Central memory CD8-positive, alpha-beta T cell (primary cell): Measurements from ENCODE around the gene MAB21L1.

ENCODE experiments used
- ATAC-seq: fragments of 150-1000 bp; cut with Tn5 transposase; replicated peaks from 2 replicates; pipeline ENCODE4 v1.10.0; 2022; ENCODE audit warnings: mild to moderate bottlenecking, moderate FRiP score, moderate number of reproducible peaks; ENCODE audit not compliant: poor library complexity, severe bottlenecking; ENCODE audit errors: extremely low read depth
- DNase-seq, 2 donors: peaks; one replicate each; pipeline ENCODE4 v3.0.0; 2021; ENCODE audit warnings: low spot score in 2 of 2
- H3K27ac Mint-ChIP-seq: one replicate; pipeline ENCODE4 v1.8.0; 2022; ENCODE audit warnings: low read depth, mild to moderate bottlenecking, moderate library complexity, mixed read lengths
- H3K27me3 Mint-ChIP-seq: one replicate; pipeline ENCODE4 v1.8.0; 2022; ENCODE audit warnings: mixed read lengths
- H3K36me3 Mint-ChIP-seq: one replicate; pipeline ENCODE4 v1.8.0; 2022; ENCODE audit warnings: mild to moderate bottlenecking, moderate library complexity, mixed read lengths; ENCODE audit not compliant: insufficient read depth
- H3K4me1 Mint-ChIP-seq: one replicate; pipeline ENCODE4 v1.8.0; 2022; ENCODE audit warnings: mixed read lengths
- H3K4me3 Mint-ChIP-seq: one replicate; pipeline ENCODE4 v1.8.0; 2022; ENCODE audit warnings: mild to moderate bottlenecking, moderate library complexity, mixed read lengths
- H3K9me3 Mint-ChIP-seq: one replicate; pipeline ENCODE4 v1.8.0; 2022; ENCODE audit warnings: mixed read lengths

Gene MAB21L1

DNA sequence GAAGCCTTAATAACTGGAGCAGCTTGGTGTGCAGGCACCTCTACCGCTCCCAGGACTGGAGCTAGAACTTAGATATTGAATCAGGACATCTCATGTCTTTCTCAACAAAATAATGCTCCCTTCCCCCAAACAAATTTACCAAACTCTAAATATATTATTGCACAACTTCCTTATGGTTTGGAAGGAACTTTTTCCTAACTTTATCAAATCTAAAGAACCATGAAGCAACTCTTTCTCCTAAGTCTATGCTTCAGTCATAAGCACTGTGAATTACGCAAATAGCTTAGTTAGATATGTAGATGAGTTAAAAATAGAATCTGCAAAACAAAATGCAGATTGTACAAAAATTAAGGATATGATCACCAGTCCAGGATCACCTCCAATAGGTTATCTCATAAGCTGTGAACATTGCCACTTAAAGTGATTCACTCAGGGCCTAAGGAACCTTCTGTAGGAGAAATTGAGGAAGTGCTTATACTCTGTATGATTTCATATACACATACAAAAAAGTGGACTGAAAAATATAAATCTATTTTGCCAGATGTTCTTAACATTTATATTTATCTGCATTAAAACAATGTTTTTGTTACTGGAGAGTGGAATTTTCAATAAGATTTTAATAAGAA lies 20.4 kb upstream of the MAB21L1 start:
- H3K9me3 Mint-ChIP-seq = peaks cover 23% of the 10 kb centered on the region
- H3K27me3 Mint-ChIP-seq = no peaks in the 10 kb centered on the region
- H3K27ac Mint-ChIP-seq = no peak overlapping the region
- DNase-seq (no peak), ATAC-seq (no peak)
- H3K36me3 Mint-ChIP-seq = no peaks in the 10 kb centered on the region
- no peaks in the 10 kb centered on the region for H3K4me1 Mint-ChIP-seq
- H3K4me3 Mint-ChIP-seq = no peak overlapping the region

DNA sequence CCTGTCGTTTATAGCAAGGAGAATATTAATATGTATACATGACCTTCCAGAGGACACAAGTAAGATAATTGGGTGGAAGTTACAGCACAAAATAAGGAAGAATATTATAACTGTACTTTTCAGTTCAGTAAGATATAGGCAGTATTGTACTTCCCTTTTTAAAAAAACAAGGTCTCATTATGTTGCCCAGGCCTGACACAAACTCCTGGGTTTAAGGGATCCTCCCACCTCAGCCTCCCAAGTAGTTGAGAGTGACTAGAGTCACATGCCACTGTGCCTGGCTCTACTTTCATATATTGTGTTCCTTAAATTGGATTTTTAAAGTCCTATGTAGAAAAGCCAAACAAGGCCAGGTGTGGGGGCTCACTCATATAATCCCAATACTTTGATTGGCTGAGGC lies 19.5 kb upstream of the MAB21L1 start:
- Mint-ChIP-seq H3K4me3 (no peak overlapping the region), H3K27ac (no peak overlapping the region), H3K9me3 (peaks cover 31% of the 10 kb centered on the region), H3K36me3 (no peaks in the 10 kb centered on the region), H3K27me3 (no peaks in the 10 kb centered on the region), H3K4me1 (no peaks in the 10 kb centered on the region)
- ATAC-seq (no peak), DNase-seq (no peak)

DNA sequence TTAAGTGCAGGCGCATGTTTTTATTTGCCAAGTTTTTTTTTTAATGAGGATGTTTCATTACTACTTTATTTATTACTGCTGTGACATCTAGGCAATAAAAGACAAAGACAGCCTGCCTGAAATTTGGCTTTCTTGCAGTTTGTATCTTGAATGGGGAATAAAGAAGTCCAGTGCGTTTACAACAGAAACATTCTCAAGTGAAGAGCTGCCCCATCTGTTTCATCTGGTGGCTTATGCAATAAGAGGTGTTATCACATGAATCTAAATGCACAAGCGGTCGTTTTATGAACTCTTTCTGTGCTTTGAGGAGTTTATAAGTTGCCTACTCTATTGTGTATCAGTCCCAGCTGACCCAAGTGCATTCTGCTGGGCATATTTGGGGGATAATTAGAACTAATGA lies 12.6 kb upstream of the MAB21L1 start:
- DNase-seq (no peak), ATAC-seq (no peak)
- Mint-ChIP-seq H3K27ac (no peak overlapping the region), H3K9me3 (peaks cover 17% of the 10 kb centered on the region), H3K4me1 (no peaks in the 10 kb centered on the region), H3K4me3 (no peak overlapping the region), H3K36me3 (no peaks in the 10 kb centered on the region), H3K27me3 (no peaks in the 10 kb centered on the region)

DNA sequence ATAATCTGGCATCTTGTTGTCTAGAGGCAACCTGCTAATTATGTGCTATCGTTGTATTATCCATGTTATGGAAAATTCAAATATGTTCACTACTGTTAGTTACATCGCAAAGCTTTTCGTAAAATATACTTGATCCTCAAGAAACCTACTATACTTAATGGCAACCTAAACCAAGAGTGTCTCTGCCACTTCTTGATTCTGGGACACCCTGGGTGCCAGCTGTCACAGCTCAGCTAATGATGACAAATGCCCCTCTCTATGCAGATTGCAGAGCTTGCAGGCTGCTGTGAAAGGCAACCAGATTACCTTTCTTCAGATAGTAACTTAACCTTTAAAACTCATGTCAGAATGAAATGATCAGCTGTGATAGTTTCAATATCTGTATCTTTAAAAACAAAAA lies 8.9 kb upstream of the MAB21L1 start:
- Mint-ChIP-seq H3K27me3 (no peaks in the 10 kb centered on the region), H3K36me3 (no peaks in the 10 kb centered on the region), H3K4me3 (no peak overlapping the region), H3K9me3 (no peaks in the 10 kb centered on the region), H3K27ac (no peak overlapping the region), H3K4me1 (no peaks in the 10 kb centered on the region)
- no peak for ATAC-seq
- no peak for DNase-seq

DNA sequence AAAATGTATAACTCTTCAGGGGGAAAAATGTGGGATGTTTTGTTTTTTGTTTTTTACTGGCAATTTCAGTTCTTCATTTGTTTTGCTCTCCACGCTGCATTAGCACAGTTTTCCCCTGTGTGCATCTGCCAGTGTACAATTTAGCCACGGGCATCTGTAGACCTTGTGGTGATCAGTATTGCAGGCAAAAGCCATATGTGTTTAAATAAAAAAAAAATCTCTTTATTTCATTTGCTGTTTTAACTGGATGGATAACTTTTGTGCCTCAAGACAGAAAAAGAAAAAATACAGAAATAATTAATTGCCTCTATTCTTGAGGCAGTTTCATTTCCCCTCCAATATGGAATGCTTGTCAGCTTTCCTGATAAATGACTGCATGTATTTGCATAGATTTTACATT lies 7.9 kb upstream of the MAB21L1 start:
- H3K9me3 Mint-ChIP-seq = no peaks in the 10 kb centered on the region
- no peak for DNase-seq
- no peaks in the 10 kb centered on the region for H3K4me1 Mint-ChIP-seq
- H3K27me3 Mint-ChIP-seq = no peaks in the 10 kb centered on the region
- no peak overlapping the region for H3K4me3 Mint-ChIP-seq
- H3K36me3 Mint-ChIP-seq = no peaks in the 10 kb centered on the region
- no peak for ATAC-seq
- no peak overlapping the region for H3K27ac Mint-ChIP-seq

DNA sequence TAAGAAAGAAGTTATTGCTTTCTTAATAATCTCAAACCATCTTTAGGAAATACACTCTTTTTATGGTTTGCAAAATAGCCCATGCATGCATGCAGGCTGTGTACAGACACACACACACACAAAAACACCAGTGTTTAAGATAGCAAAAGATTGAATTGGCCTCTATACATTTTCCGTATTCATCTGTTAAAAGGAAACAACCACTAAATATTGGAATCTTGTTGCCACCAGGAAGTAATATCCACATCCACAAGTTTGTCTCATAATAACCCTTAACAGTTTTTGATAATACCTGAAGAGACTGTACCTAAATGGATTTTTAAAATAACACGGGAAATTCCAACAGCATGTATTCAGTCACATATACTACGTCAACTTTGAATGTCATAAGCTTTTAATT lies 7.3 kb upstream of the MAB21L1 start:
- H3K36me3 Mint-ChIP-seq = no peaks in the 10 kb centered on the region
- no peak overlapping the region for H3K27ac Mint-ChIP-seq
- H3K4me3 Mint-ChIP-seq = no peak overlapping the region
- peaks cover 3% of the 10 kb centered on the region for H3K27me3 Mint-ChIP-seq
- ATAC-seq (no peak), DNase-seq (no peak)
- H3K4me1 Mint-ChIP-seq = no peaks in the 10 kb centered on the region
- H3K9me3 Mint-ChIP-seq = no peaks in the 10 kb centered on the region

DNA sequence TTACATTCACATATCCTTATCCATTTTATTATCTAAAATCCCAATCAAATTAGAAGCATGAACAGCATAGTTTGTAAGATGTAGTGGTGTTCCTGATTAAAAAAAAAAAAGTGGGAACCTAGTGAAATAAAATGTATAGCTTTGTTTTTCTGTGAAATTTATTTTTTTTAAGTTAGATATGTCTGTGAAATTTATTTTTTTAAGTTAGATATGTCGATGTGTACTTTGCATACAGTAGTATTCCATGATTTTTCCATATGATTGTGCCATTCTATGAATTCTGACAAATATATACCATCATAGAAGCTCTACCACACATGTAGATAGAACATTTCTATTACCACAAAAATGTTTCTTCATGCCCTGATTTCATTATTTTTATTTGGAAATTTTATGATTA lies 6.0 kb upstream of the MAB21L1 start:
- H3K9me3 Mint-ChIP-seq = no peaks in the 10 kb centered on the region
- no peaks in the 10 kb centered on the region for H3K36me3 Mint-ChIP-seq
- DNase-seq (no peak), ATAC-seq (no peak)
- H3K4me1 Mint-ChIP-seq = no peaks in the 10 kb centered on the region
- H3K4me3 Mint-ChIP-seq = no peak overlapping the region
- no peak overlapping the region for H3K27ac Mint-ChIP-seq
- peaks cover 16% of the 10 kb centered on the region for H3K27me3 Mint-ChIP-seq

DNA sequence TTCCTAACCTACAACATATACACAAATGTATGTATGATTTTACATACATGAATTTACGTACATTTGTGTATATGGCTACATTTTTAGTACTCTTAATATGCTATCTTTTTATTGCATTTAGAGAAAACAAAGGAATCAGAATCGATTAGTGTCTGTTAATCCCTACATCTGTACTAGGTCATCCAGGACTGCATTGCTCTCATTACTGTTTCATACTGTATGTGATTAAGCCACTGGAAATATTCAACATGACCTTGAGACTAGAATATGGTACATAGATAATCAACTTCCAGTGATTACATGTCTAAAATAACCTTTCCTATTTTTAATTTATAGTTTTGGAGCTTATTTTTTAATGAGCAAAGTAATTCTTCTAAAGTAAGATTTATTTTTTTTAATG lies 5.3 kb upstream of the MAB21L1 start:
- H3K27ac Mint-ChIP-seq = no peak overlapping the region
- ATAC-seq (no peak), DNase-seq (no peak)
- no peaks in the 10 kb centered on the region for H3K36me3 Mint-ChIP-seq
- H3K4me1 Mint-ChIP-seq = no peaks in the 10 kb centered on the region
- H3K9me3 Mint-ChIP-seq = no peaks in the 10 kb centered on the region
- no peak overlapping the region for H3K4me3 Mint-ChIP-seq
- H3K27me3 Mint-ChIP-seq = peaks cover 23% of the 10 kb centered on the region

DNA sequence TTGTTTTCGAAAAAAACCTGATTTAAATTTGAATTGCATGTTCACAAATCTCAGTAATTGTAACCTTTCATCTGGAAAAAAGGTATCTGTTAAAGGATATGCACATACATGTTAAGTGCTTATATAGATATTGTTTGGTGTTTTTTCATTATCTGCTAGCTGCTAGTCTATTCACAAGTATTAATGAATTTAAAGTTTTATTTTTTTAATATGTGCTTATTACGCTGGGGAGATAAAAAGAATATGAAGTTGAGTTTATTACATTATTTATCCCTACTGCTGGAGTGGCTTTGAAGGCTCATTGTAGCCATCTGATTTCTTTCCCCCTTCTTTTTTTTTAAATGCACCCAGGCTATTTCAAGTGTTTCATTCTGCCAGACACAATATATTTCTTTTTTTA lies 3.9 kb upstream of the MAB21L1 start:
- ATAC-seq = no peak
- DNase-seq = no peak
- H3K27me3 Mint-ChIP-seq = peaks cover 37% of the 10 kb centered on the region
- no peak overlapping the region for H3K4me3 Mint-ChIP-seq
- no peaks in the 10 kb centered on the region for H3K36me3 Mint-ChIP-seq
- no peaks in the 10 kb centered on the region for H3K4me1 Mint-ChIP-seq
- H3K27ac Mint-ChIP-seq = no peak overlapping the region
- H3K9me3 Mint-ChIP-seq = no peaks in the 10 kb centered on the region

DNA sequence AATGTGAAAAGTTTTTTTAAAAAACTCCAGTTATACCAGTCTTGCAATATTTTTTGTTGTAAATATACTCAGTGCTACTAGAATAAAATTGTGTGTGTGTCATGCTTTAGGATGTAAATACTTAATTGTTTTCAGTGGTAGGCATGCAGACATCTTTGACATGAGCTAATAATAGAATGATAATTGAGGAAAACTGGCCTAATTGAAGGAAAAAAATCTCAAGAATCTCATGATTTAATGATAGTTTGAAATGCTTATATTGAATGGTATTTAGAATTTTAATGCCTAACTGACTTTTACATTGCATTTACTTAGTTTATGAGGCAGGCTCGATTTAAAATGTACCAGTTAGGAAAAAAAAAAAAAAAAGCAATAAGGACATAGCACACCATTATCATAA lies 3.2 kb upstream of the MAB21L1 start:
- peaks cover 44% of the 10 kb centered on the region for H3K27me3 Mint-ChIP-seq
- ATAC-seq (no peak), DNase-seq (no peak)
- no peak overlapping the region for H3K4me3 Mint-ChIP-seq
- no peaks in the 10 kb centered on the region for H3K4me1 Mint-ChIP-seq
- no peaks in the 10 kb centered on the region for H3K36me3 Mint-ChIP-seq
- no peak overlapping the region for H3K27ac Mint-ChIP-seq
- peaks cover 1% of the 10 kb centered on the region for H3K9me3 Mint-ChIP-seq

DNA sequence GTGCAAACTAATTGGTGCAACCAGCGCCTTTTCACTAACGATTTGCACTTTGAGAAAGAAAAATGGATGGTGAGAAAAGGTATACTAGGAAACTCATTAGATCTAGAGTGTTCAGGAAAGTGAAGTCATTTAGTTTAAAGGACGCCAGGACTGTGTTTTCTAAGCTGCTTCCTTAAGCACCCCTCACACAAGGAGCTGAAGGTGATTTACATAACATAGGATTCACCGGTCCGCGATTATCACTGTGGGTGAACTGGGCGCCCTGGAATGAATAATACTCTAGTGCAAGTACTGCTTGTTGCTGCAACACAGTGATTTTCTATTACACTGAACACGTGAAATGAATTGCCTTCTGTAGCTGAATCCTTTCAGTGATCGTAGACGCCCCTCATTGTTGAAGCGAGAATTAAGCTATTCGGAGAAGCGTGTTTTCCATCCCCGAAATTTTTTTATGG lies 2.6 kb upstream of the MAB21L1 start:
- ATAC-seq = no peak
- Mint-ChIP-seq H3K4me3 (no peak overlapping the region), H3K9me3 (peaks cover 5% of the 10 kb centered on the region), H3K36me3 (no peaks in the 10 kb centered on the region), H3K27ac (no peak overlapping the region), H3K27me3 (peaks cover 50% of the 10 kb centered on the region), H3K4me1 (no peaks in the 10 kb centered on the region)
- DNase-seq = no peak

DNA sequence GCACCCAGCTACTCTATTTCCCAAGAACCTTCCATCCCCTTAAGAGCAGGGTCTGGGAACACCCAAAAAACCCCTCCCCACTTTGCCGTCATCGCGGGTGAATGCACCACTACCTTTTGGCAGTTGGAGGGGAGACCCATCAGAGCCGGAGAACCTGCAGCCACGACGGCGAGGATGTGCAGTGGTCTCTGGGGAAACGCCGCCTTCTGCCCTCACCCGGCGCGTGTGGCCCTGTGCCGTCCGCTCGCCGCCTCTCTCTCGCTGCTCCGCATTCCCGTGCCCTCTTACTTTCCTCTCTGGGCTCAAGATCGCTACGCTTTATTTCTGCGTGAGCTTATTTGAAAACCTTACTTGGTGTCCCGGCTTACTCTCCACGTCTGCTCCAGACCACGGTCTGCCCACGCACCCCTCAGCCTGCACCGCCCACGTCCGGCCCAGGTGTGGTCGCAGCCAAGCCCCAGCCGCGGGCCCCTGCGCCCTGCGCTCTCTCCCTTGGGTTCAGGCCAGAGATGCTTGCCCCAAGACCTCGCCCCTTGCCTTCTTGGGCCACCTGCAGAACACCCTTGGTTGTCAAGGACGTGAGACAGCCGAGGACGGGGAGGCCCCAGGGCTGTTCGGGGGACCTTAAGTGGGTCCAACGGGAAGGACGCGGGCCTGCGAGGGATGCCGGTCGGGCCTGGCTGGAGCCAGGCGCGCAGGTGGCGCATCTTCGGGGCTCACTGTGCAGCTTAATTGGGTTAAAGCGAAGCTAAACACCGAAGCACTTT lies 2.0 kb upstream of the MAB21L1 start:
- H3K27ac Mint-ChIP-seq = no peak overlapping the region
- no peak overlapping the region for H3K4me3 Mint-ChIP-seq
- DNase-seq (no peak), ATAC-seq (no peak)
- peaks cover 50% of the 10 kb centered on the region for H3K27me3 Mint-ChIP-seq
- peaks cover 5% of the 10 kb centered on the region for H3K9me3 Mint-ChIP-seq
- no peaks in the 10 kb centered on the region for H3K36me3 Mint-ChIP-seq
- H3K4me1 Mint-ChIP-seq = no peaks in the 10 kb centered on the region

DNA sequence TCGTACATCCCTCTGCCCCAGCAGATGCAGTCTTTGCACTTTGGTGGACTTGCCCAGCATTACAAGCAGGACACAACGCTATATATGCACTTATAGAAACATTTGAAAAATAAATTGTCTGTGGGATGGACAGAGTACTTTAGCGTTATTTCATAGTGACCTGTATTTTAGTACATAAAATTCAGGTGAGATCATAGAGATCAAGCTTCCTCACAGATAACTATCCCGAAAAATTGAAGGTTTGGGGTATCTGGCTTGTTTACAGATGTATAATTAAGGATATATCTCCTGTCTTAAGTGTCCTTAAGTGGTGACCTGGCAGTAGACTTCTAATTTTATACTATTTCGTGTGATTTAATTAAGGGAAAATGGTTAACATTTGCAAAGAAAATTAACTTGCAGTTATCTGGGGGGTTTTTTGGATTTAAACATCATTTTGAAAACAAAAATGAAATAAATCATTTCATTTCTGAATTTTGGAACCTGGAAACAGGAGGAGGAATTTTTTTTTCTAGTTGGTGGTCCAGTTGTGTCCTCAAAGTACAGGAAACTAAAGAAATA lies 977 bp upstream of the MAB21L1 start:
- H3K36me3 Mint-ChIP-seq = no peaks in the 10 kb centered on the region

More for the DNA sequence above, 977 bp upstream of the MAB21L1 start:
- Mint-ChIP-seq H3K9me3 (peaks cover 5% of the 10 kb centered on the region), H3K4me3 (no peak overlapping the region), H3K4me1 (no peaks in the 10 kb centered on the region), H3K27ac (no peak overlapping the region), H3K27me3 (peaks cover 50% of the 10 kb centered on the region)
- DNase-seq (no peak), ATAC-seq (no peak)
